IPS-20b (cell line): ENCODE results near the gene EML1.

Experiments used
- H3K27ac ChIP-seq: one replicate; pipeline ENCODE4 v1.5.1; 2013; ENCODE audit warnings: low read length
- H3K27me3 ChIP-seq: 2 replicates; pipeline ENCODE4 v1.6.1; 2013; ENCODE audit warnings: mild to moderate bottlenecking, low read length, inconsistent platforms; ENCODE audit not compliant: insufficient read depth
- H3K36me3 ChIP-seq: 2 replicates; pipeline ENCODE4 v1.6.1; 2013; ENCODE audit warnings: low read depth, mild to moderate bottlenecking, inconsistent platforms, low read length, moderate library complexity; ENCODE audit not compliant: insufficient read depth
- H3K4me1 ChIP-seq: 2 replicates; pipeline ENCODE4 v1.6.1; 2013; ENCODE audit warnings: mild to moderate bottlenecking, control low read depth, inconsistent platforms, low read length, moderate library complexity; ENCODE audit not compliant: insufficient read depth
- H3K4me3 ChIP-seq: 2 replicates; pipeline ENCODE4 v1.5.1; 2013; ENCODE audit warnings: mild to moderate bottlenecking, low read length, inconsistent platforms
- H3K9ac ChIP-seq: 2 replicates; pipeline ENCODE4 v1.6.1; 2013; ENCODE audit warnings: low read depth, mild to moderate bottlenecking, inconsistent platforms, low read length, moderate library complexity
- H3K9me3 ChIP-seq: 2 replicates; pipeline ENCODE4 v1.6.1; 2013; ENCODE audit warnings: mild to moderate bottlenecking, low read depth, low read length, inconsistent platforms; ENCODE audit not compliant: insufficient read depth

Gene EML1

GRCh38 chr14:99788713-99789112, 4.5 kb upstream of the EML1 start:
- Histone ChIP-seq H3K36me3 (no peaks in the 10 kb centered on the region), H3K9me3 (no peaks in the 10 kb centered on the region), H3K9ac (no peak overlapping the region), H3K4me1 (0 out of 2 replicates have a peak, but pooled peaks cover 2% of the 10 kb centered on the region), H3K27me3 (peaks cover 12% of the 10 kb centered on the region), H3K4me3 (no peak overlapping the region), H3K27ac (no peak overlapping the region)

- Histone ChIP-seq H3K27me3 (peaks cover 12% of the 10 kb centered on the region), H3K4me3 (no peak overlapping the region), H3K9me3 (no peaks in the 10 kb centered on the region), H3K27ac (no peak overlapping the region), H3K4me1 (peaks cover 10% of the 10 kb centered on the region; the same call in 1 of the 2 replicates), H3K9ac (no peak overlapping the region), H3K36me3 (no peaks in the 10 kb centered on the region)
Observed at GRCh38 chr14:99789581-99789980, 3.6 kb upstream of the EML1 start.

GRCh38 chr14:99790201-99790977, 2.8 kb upstream of the EML1 start:
- no peaks in the 10 kb centered on the region for H3K9me3 ChIP-seq
- H3K27ac ChIP-seq, result no peak overlapping the region
- H3K9ac ChIP-seq, result no peak overlapping the region
- H3K36me3 ChIP-seq, result no peaks in the 10 kb centered on the region
- peaks cover 12% of the 10 kb centered on the region for H3K27me3 ChIP-seq
- no peak overlapping the region for H3K4me3 ChIP-seq
- H3K4me1 ChIP-seq, result peaks cover 12% of the 10 kb centered on the region; the same call in 1 of the 2 replicates

- Histone ChIP-seq H3K4me3 (no peak overlapping the region), H3K9ac (no peak overlapping the region), H3K9me3 (no peaks in the 10 kb centered on the region), H3K4me1 (peaks cover 12% of the 10 kb centered on the region; the same call in 1 of the 2 replicates), H3K36me3 (no peaks in the 10 kb centered on the region), H3K27ac (no peak overlapping the region), H3K27me3 (peaks cover 12% of the 10 kb centered on the region)
Observed at GRCh38 chr14:99790978-99791376, 2.2 kb upstream of the EML1 start.

- Histone ChIP-seq H3K27ac (no peak overlapping the region), H3K4me3 (no peak overlapping the region), H3K36me3 (no peaks in the 10 kb centered on the region), H3K9me3 (no peaks in the 10 kb centered on the region), H3K9ac (no peak overlapping the region), H3K4me1 (peaks cover 12% of the 10 kb centered on the region; the same call in 1 of the 2 replicates), H3K27me3 (peaks cover 12% of the 10 kb centered on the region)
Observed at GRCh38 chr14:99791476-99792209, 1.6 kb upstream of the EML1 start.

- H3K9me3 ChIP-seq, result no peaks in the 10 kb centered on the region
- no peaks in the 10 kb centered on the region for H3K36me3 ChIP-seq
- no peak overlapping the region for H3K9ac ChIP-seq
- H3K4me1 ChIP-seq, result peaks cover 12% of the 10 kb centered on the region; the same call in 1 of the 2 replicates
- peaks cover 12% of the 10 kb centered on the region for H3K27me3 ChIP-seq
- no peak overlapping the region for H3K4me3 ChIP-seq
- H3K27ac ChIP-seq, result no peak overlapping the region
Observed at GRCh38 chr14:99792210-99792535, 1.0 kb upstream of the EML1 start.

GRCh38 chr14:99792551-99793212, 531 bp upstream of the EML1 start:
- peaks cover 12% of the 10 kb centered on the region for H3K27me3 ChIP-seq
- no peaks in the 10 kb centered on the region for H3K9me3 ChIP-seq
- 0 out of 2 replicates have a peak overlapping the region, but pooled peaks have one; percentile 36 for H3K9ac ChIP-seq
- H3K36me3 ChIP-seq, result no peaks in the 10 kb centered on the region
- no peak overlapping the region for H3K27ac ChIP-seq
- peak overlapping the region; percentile 58; the same call in 1 of the 2 replicates for H3K4me3 ChIP-seq
- H3K4me1 ChIP-seq, result peaks cover 12% of the 10 kb centered on the region; the same call in 1 of the 2 replicates

GRCh38 chr14:99794151-99794780, 1.1 kb downstream of the EML1 start:
- Histone ChIP-seq H3K27me3 (peaks cover 12% of the 10 kb centered on the region), H3K4me3 (peak overlapping the region; percentile 91), H3K27ac (no peak overlapping the region), H3K36me3 (no peaks in the 10 kb centered on the region), H3K9me3 (no peaks in the 10 kb centered on the region), H3K9ac (peak overlapping the region; percentile 88), H3K4me1 (peaks cover 12% of the 10 kb centered on the region; the same call in 1 of the 2 replicates)

- H3K4me1 ChIP-seq, result peaks cover 12% of the 10 kb centered on the region; the same call in 1 of the 2 replicates
- H3K36me3 ChIP-seq, result no peaks in the 10 kb centered on the region
- peaks cover 12% of the 10 kb centered on the region for H3K27me3 ChIP-seq
- H3K9me3 ChIP-seq, result no peaks in the 10 kb centered on the region
- H3K27ac ChIP-seq, result no peak overlapping the region
- H3K4me3 ChIP-seq, result peak overlapping the region; percentile 91; the same call in 1 of the 2 replicates
- H3K9ac ChIP-seq, result no peak overlapping the region
Observed at GRCh38 chr14:99795046-99795445, 1.8 kb downstream of the EML1 start.

- no peak overlapping the region for H3K27ac ChIP-seq
- no peak overlapping the region for H3K4me3 ChIP-seq
- H3K9me3 ChIP-seq, result no peaks in the 10 kb centered on the region
- H3K27me3 ChIP-seq, result peaks cover 5% of the 10 kb centered on the region; the same call in 1 of the 2 replicates
- no peak overlapping the region for H3K9ac ChIP-seq
- peaks cover 16% of the 10 kb centered on the region; the same call in 1 of the 2 replicates for H3K4me1 ChIP-seq
- H3K36me3 ChIP-seq, result no peaks in the 10 kb centered on the region
Observed at GRCh38 chr14:99797231-99797630, 4.0 kb downstream of the EML1 start.

- Histone ChIP-seq H3K27ac (no peak overlapping the region), H3K4me1 (0 out of 2 replicates have a peak, but pooled peaks cover 5% of the 10 kb centered on the region), H3K27me3 (no peaks in the 10 kb centered on the region), H3K9ac (no peak overlapping the region), H3K9me3 (no peaks in the 10 kb centered on the region), H3K36me3 (no peaks in the 10 kb centered on the region), H3K4me3 (no peak overlapping the region)
Observed at GRCh38 chr14:99800781-99801180, 7.6 kb downstream of the EML1 start.
